Activated naive CD8-positive, alpha-beta T cell treated with anti-CD3 and anti-CD28 coated beads for 36 hours (primary cell): ENCODE measurements around the gene FSCN2. TPM values are rescaled to one million over a fixed set of nuclear protein-coding genes. Genes with fewer than 3 reads are reported as not detected.

Experiments used
- DNase-seq: peaks from one replicate; pipeline ENCODE4 v3.0.0; 2021
- H3K27ac Mint-ChIP-seq: one replicate; pipeline ENCODE4 v1.8.0; 2022; ENCODE audit warnings: mild to moderate bottlenecking, moderate library complexity, mixed read lengths
- H3K27me3 Mint-ChIP-seq: one replicate; pipeline ENCODE4 v1.8.0; 2022; ENCODE audit warnings: mild to moderate bottlenecking, mixed read lengths
- H3K36me3 Mint-ChIP-seq: one replicate; pipeline ENCODE4 v1.8.0; 2021; ENCODE audit warnings: mild to moderate bottlenecking, mixed read lengths
- H3K4me1 Mint-ChIP-seq: one replicate; pipeline ENCODE4 v1.8.0; 2021; ENCODE audit warnings: mixed read lengths
- H3K4me3 Mint-ChIP-seq: one replicate; pipeline ENCODE4 v1.8.0; 2022; ENCODE audit warnings: mild to moderate bottlenecking, moderate library complexity, mixed read lengths
- H3K9me3 Mint-ChIP-seq: one replicate; pipeline ENCODE4 v1.8.0; 2022; ENCODE audit warnings: mixed read lengths
- total RNA-seq, 2 experiments: library from RNA; stranded (reverse); gene quantifications; one replicate each; pipeline ENCODE4 v1.2.3, GENCODE V29; 2021

Gene FSCN2
- total RNA-seq, 2 experiments from 2014 or later = 0.29 to 0.36 TPM

DNA sequence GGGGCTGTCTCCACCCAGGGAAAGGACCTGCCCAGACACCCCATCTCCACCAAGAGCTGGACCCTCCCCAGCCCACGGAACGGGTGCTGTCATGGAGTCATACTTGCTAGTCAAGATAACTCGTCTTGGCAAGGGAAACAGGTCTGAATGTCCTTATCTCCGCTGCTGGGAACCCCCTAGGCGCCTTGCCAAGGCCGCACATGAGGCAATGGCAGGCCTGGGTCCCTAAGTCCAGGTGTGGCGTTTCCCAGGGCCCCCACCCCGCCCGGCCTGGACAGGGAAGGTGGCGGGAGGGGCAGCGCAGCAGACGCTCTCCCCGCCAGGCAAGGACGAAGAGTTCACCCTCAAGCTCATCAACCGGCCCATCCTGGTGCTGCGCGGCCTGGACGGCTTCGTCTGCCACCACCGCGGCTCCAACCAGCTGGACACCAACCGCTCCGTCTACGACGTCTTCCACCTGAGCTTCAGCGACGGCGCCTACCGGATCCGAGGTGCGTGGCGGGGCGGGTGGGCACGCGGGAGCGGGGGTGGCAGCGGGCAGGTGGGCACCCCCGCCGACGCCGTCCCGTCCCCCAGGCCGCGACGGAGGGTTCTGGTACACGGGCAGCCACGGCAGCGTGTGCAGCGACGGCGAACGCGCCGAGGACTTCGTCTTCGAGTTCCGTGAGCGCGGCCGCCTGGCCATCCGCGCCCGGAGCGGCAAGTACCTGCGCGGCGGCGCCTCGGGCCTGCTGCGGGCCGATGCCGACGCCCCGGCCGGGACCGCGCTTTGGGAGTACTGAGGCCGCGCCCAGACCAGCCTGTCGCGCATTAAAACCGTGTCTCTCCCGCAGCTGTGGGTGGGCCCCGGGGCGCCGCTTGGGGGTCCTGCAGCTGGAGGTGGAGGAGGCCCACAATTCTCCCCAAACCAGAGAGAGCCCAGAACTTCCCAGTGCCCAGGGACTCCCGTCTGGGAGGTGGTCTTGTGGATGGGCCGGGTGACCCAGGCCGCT is 8.4 kb downstream of the FSCN2 start:
- Mint-ChIP-seq H3K27ac (no peak overlapping the region), H3K4me1 (no peaks in the 10 kb centered on the region), H3K4me3 (no peak overlapping the region), H3K9me3 (no peaks in the 10 kb centered on the region), H3K36me3 (peaks cover 5% of the 10 kb centered on the region), H3K27me3 (peaks cover 28% of the 10 kb centered on the region)
- DNase-seq = peak; percentile 28

DNA sequence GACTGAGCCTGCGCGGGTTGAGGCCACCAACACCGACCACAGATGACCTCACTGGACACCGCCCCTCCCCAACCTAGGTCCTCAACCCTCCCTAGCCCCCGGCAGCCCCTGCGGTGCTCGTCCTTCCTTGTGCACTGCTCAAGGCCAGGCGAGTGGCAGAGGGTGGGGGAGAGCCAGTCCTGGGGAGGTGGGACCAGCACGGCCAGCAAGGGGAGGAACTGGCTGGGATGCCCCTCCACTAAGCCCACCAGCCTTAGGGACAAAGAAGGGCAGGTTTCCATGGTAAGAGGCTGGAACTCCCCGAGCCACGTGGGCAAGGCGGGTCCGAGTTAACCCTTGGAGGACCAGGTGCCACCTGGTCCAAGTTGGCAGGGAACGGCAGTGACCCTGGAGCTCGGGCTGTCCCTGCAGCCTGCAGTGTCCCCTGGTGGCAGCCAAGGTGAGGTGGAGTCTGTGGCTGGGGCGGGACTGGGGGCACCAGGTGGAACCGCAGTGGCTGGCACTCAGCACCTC is 9.2 kb downstream of the FSCN2 start:
- Mint-ChIP-seq H3K4me3 (no peak overlapping the region), H3K27ac (no peak overlapping the region), H3K9me3 (no peaks in the 10 kb centered on the region), H3K4me1 (no peaks in the 10 kb centered on the region), H3K27me3 (peaks cover 28% of the 10 kb centered on the region), H3K36me3 (peaks cover 6% of the 10 kb centered on the region)
- DNase-seq = peak; percentile 56

DNA sequence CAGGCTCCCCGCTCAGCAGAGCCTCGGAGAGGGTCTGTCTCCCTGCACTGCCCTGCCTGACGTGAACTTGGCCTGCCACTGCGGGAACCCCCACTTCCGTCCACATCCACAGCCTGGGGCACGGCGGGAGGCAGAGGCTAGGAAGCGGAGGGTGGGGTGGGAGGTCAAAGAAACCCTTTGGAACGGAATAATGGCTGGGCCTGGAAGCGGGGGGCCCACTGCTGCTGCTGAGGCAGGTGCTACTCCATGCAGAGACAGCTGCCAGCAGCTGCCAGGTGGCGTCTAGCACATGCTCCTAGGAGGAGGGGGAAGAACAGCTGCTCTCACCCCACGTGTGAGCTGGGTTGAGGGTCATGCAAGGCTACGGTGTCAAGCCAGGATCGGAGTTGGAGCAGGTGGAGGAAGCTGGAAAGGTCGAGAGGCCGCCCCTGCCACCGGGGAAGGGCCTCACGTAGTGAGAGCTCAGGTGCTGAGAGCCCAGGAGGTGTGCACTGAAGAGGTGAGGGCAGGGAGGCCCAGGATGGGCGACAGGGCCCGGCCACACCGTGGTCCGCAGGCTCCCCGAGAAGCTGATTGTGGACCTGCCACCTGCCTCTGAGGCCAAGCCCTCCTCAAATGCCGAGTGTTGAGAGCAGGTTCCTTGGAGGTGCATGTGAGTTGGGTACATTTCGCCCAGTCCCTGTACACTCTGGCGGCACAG is 9.8 kb downstream of the FSCN2 start:
- Mint-ChIP-seq H3K27ac (no peak overlapping the region), H3K4me3 (no peak overlapping the region), H3K27me3 (peaks cover 28% of the 10 kb centered on the region), H3K4me1 (no peaks in the 10 kb centered on the region), H3K36me3 (peaks cover 6% of the 10 kb centered on the region), H3K9me3 (no peaks in the 10 kb centered on the region)
- DNase-seq = no peak

DNA sequence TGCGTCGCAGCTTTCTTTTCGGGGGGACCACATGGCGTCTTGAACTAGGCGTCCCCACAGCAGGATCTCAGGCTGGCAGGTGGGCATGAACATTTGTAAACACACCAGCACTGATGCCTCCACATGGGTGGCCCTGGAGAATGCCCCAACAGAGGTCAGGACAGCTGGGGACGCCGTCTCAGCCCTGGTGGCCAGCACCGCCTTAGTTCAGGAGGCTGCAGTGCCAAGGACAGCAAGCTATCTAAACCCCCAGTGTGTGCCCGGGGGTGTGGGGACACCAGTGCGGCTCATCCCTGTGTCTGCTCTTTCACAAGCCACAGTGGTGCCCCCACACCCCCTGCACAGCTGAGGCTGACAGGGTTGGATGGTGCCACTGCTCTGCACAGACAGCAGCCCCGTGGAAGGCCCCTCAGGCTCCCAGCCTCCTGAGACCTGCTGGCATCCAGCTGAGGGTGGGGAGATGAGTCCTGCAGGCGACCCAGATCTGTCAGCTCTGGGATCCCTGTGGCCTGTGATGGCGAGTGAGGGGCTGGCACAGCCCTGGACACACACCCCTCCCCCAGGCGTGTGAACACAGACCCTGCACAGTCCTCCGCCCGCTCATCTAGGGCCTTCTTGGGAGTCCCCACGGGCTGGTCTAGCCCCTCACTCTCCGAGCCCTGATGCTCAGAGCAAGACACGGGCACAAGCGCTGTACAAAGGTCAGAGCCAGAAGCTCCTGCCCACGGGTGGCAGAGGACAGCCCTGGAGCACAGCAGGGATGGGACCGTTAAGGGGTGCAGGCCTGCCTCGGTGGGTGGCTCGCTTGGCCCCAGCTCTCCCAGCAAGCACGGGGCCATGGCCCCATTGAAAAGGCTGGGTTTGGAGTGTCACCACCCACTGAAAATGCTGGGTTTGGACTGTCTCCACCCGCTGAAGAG is 10.7 kb downstream of the FSCN2 start:
- Mint-ChIP-seq H3K9me3 (no peaks in the 10 kb centered on the region), H3K36me3 (peaks cover 6% of the 10 kb centered on the region), H3K4me1 (no peaks in the 10 kb centered on the region), H3K27me3 (peaks cover 28% of the 10 kb centered on the region), H3K4me3 (no peak overlapping the region), H3K27ac (no peak overlapping the region)
- no peak for DNase-seq

DNA sequence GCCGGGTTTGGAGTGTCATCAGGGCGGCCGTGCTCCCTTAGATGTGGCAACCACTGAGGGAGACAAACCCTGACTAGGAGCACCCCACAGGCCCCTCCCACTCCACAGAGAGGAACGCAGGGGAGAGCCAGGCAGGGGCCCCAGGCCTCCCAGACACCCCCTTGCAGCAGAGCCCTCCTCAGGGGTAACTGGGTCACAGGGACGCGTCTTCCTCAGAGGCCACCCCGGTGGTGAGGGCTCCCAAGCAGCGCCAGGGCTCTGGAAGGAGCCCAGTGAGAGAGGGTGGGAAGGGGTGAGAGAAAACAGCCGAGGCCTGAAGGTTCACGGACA is 11.4 kb downstream of the FSCN2 start:
- Mint-ChIP-seq H3K27ac (no peak overlapping the region), H3K36me3 (peaks cover 6% of the 10 kb centered on the region), H3K4me1 (no peaks in the 10 kb centered on the region), H3K4me3 (no peak overlapping the region), H3K9me3 (no peaks in the 10 kb centered on the region), H3K27me3 (peaks cover 28% of the 10 kb centered on the region)
- no peak for DNase-seq

DNA sequence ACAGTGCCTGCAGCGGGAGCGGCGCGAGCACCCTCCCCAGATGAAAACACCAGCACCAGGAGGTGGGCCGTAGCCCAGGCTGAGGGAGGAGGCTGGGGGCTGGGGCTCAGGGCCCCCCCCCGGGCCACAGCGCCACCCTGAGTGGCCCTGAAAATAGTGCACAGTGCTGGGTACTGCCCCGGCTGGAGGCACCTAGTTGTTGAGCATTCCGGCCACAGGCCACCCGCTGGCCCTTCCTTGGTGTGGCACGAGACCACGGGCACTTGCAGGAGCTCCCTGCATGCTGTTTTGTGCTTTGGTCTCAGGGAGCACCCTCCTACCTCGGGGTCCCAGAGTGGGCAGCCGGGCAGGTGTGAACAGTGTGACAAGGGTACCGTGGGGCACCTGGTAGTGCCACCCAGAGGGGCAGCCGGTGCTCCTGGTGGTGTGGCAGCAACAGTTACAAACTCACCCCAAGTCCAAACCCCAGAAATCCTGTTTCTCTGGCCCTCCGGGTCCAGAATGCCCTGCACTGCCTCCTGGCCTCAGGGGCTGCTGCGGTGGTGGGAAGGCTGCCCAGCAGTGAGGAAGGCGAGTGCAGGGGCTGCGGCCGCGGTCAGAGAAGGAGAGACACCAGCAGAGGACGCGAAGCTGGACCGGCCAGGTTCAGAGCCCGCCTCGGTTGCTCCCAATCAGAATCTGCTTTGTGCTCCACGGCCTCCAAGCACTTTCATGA is 11.9 kb downstream of the FSCN2 start:
- H3K27ac Mint-ChIP-seq = no peak overlapping the region
- H3K36me3 Mint-ChIP-seq = peaks cover 6% of the 10 kb centered on the region
- H3K27me3 Mint-ChIP-seq = peaks cover 25% of the 10 kb centered on the region
- no peak overlapping the region for H3K4me3 Mint-ChIP-seq
- H3K4me1 Mint-ChIP-seq = no peaks in the 10 kb centered on the region
- DNase-seq = no peak
- no peaks in the 10 kb centered on the region for H3K9me3 Mint-ChIP-seq

DNA sequence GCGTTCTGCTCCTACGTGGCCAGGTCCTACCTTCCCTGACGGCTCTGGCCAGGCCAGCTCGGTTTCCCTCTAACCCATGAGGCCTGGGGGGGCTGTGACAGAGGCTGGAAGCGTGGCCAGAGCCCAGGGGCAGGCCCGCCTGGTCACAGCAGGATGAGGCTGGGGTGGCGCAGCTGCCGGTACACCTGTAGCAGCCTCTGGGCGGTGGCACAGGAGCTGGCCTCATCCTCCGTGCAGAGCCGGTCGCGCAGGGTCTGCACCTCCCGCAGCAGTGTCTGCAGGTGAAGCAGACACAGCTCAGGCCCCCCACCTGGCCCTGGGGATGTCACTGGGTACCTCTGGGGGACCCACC is 12.5 kb downstream of the FSCN2 start:
- H3K36me3 Mint-ChIP-seq = peaks cover 6% of the 10 kb centered on the region
- H3K4me1 Mint-ChIP-seq = no peaks in the 10 kb centered on the region
- no peak for DNase-seq
- no peak overlapping the region for H3K4me3 Mint-ChIP-seq
- no peaks in the 10 kb centered on the region for H3K9me3 Mint-ChIP-seq
- no peak overlapping the region for H3K27ac Mint-ChIP-seq
- H3K27me3 Mint-ChIP-seq = peaks cover 20% of the 10 kb centered on the region

DNA sequence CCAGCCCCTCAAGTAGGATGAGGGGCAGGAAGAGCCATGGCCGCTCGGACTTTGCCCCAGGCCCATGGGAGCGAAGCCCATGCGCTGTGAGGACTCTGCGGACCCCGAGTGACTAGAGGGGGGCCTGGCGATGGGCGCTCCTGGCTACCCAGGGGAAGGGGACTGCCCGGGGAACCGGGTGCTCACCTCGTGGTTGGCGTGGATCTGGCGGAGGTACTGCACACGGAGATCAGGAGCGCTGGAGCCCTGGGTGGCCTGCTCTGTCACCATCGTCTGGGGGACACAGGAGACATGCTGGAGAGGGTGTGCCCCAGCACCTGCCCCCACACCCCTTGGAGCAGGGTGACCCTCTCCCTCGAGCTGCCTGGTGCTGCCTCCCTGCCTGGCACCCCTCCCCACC is 12.9 kb downstream of the FSCN2 start:
- Mint-ChIP-seq H3K4me1 (no peaks in the 10 kb centered on the region), H3K36me3 (peaks cover 6% of the 10 kb centered on the region), H3K9me3 (no peaks in the 10 kb centered on the region)

DNA sequence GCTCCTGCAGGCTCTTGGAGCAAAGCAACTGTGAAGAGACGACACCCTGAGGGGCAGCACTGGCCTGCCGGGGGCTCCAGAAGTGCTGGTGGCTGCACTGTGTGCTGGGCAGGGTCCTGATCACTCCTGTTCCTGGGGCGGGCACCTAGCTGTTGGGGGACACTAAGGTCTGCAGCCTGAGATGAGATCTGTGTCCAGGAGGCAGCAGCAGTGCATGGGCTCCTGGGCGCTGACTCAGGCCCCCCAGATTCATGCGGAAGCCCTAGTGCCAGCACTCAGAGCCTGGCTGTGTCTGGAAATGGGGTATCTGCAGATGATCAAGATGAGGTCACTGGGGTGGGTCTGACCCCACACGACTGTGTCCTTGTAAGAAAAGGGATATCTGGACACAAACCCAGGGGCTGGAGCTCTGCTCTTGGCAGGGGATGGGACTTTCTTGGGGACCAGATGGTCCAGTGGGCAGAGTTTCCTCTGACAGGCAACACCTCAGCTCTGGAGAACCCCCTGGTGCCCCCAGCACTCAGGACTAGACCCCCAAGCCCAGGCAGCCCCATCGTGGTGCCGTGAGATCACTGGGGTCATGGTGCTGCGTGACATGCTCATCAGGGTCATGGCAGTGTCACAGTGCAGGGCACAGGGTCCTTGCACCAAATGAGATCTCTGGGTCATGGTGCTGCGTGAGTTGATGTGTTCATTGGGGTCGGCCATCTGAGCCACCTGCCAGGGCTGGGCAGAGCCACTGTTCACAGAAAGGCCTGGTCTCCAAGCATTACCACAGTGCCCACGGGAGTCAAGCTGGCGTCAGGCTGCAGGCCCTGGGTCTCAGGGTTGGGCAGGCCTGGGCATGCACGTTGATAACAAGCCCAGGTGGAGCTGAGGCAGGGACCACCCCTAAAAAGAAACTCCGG is 14.5 kb downstream of the FSCN2 start:
- Mint-ChIP-seq H3K9me3 (no peaks in the 10 kb centered on the region), H3K27ac (no peak overlapping the region), H3K27me3 (peaks cover 5% of the 10 kb centered on the region), H3K4me3 (no peak overlapping the region), H3K36me3 (peaks cover 10% of the 10 kb centered on the region), H3K4me1 (no peaks in the 10 kb centered on the region)
- no peak for DNase-seq

More for the DNA sequence above, 12.9 kb downstream of the FSCN2 start:
- no peak for DNase-seq
- Mint-ChIP-seq H3K4me3 (no peak overlapping the region), H3K27me3 (peaks cover 16% of the 10 kb centered on the region), H3K27ac (no peak overlapping the region)

DNA sequence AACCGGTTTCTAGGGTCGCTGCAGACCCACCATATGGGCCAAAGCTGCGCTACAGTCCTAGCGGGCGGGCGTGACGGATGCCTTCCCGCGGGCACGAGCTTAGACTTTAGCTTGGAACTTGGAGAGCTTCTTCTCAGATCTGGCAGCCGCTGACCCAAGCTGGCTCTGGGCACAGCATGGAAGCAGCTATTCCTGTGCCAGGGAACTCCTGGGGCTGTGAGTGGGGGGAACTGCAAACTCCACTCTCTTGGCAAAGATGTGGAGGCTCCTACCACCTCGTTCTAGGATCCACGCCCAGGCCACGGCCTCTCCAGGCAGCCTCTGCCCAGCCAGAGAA is 15.1 kb downstream of the FSCN2 start:
- Mint-ChIP-seq H3K4me1 (no peaks in the 10 kb centered on the region), H3K27ac (no peak overlapping the region)
- no peak for DNase-seq

DNA sequence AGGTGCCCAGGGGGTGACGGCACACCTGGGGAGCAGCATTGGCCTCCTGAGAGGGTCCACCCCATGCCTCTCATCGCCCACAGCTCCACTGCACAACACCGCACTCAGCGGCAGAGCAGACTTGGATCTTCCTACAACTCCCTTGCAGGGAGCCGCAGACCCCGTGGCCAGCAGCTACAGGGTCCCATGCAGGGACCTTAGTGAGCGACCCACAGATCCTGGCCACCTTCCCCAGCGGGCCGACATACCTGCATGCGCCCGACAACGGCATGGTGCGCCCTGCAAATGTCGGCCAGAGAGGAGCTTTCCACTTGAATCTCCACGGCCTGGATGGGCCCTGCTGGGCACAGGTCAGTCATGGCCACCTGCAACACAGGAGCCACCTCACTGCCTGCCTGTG is 15.6 kb downstream of the FSCN2 start:
- Mint-ChIP-seq H3K27ac (no peak overlapping the region), H3K4me3 (no peak overlapping the region), H3K4me1 (no peaks in the 10 kb centered on the region), H3K9me3 (no peaks in the 10 kb centered on the region), H3K36me3 (peaks cover 8% of the 10 kb centered on the region), H3K27me3 (no peaks in the 10 kb centered on the region)
- no peak for DNase-seq

More for the DNA sequence above, 15.1 kb downstream of the FSCN2 start:
- no peak overlapping the region for H3K4me3 Mint-ChIP-seq
- peaks cover 8% of the 10 kb centered on the region for H3K36me3 Mint-ChIP-seq
- H3K9me3 Mint-ChIP-seq = no peaks in the 10 kb centered on the region
- H3K27me3 Mint-ChIP-seq = no peaks in the 10 kb centered on the region

DNA sequence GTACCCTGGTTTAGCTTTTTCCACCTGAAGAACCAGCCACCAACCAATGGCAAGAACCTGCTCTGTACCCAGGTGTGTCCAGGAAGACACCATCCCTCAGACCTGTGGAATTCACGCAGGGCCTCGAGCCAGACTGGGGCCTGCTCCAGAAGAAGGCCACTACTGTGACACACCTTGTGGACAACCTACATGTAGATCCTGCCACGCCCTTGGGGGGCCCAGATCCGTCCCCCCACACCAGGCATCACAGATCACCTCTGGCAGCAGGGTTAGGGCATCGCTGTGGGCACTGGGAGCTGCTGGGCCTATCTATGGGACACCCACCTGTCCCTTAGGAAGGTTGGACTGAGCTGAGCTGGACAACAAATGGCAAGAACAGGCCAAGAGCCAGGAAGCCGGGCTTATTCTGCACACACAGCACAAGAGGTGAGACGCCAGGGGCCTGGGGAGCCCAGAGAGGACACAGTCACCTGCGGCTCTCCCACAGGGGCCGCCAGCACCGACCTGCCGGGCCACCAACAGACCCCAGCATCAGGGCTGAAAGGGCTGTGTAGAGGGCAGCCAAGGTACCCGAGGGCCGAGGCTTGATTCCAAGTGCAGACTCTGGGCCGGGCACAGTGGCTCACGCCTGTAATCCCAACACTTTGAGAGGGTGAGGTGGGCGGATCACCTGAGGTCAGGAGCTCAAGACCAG is 16.3 kb downstream of the FSCN2 start:
- Mint-ChIP-seq H3K27me3 (no peaks in the 10 kb centered on the region), H3K4me1 (peaks cover 4% of the 10 kb centered on the region), H3K4me3 (no peak overlapping the region), H3K9me3 (no peaks in the 10 kb centered on the region), H3K36me3 (peaks cover 12% of the 10 kb centered on the region), H3K27ac (no peak overlapping the region)
- no peak for DNase-seq
